Thoracic aorta (tissue), 2 donors: ENCODE measurements around the gene KIDINS220. TPM values are rescaled to one million over a fixed set of nuclear protein-coding genes. Genes with fewer than 3 reads are reported as not detected.

Experiments used
- ATAC-seq: fragments of 150-250 bp; one replicate; pipeline ENCODE4 v1.8.0; 2017; ENCODE audit warnings: low read depth; ENCODE audit not compliant: insufficient number of reproducible peaks, low FRiP score
- DNase-seq: peaks from one replicate; pipeline ENCODE4 v3.0.0-alpha.2; 2020; ENCODE audit warnings: low spot score
- H3K27ac ChIP-seq, 2 donors: fragments of 200-600 bp; sonication (generic); 1 replicate in 1 of 2; 2 replicates in 1 of 2; pipeline ENCODE4 v1.5.1; 2016; ENCODE audit warnings: mild to moderate bottlenecking in 2 of 2, moderate library complexity in 2 of 2
- H3K27me3 ChIP-seq: fragments of 200-600 bp; sonication (generic); replicated peaks from 2 replicates; pipeline ENCODE4 v1.6.0; 2016; ENCODE audit warnings: mild to moderate bottlenecking; ENCODE audit not compliant: insufficient read depth
- H3K36me3 ChIP-seq: fragments of 200-600 bp; sonication (generic); one replicate; pipeline ENCODE4 v1.5.1; 2016
- H3K4me1 ChIP-seq, 2 donors: fragments of 200-600 bp; sonication (generic); 1 replicate in 1 of 2; 2 replicates in 1 of 2; pipeline versions ENCODE4 v1.5.1 to v1.6.0; 2016; ENCODE audit warnings: low read depth in 2 of 2, mild to moderate bottlenecking in 1 of 2; ENCODE audit not compliant: control insufficient read depth in 1 of 2
- H3K4me3 ChIP-seq: fragments of 200-600 bp; sonication (generic); 2 replicates; pipeline ENCODE4 v1.5.1; 2016; ENCODE audit warnings: mild to moderate bottlenecking
- H3K9me3 ChIP-seq: fragments of 200-600 bp; sonication (generic); 2 replicates; pipeline ENCODE4 v1.5.1; 2016
- CTCF ChIP-seq: fragments of 200-600 bp; sonication (generic); IDR thresholded peaks from one replicate; pipeline ENCODE4 v1.5.1; 2019; ENCODE audit warnings: antibody characterized with exemption
- total RNA-seq, 2 donors: library from RNA; depleted of rRNA; stranded (reverse); fragments of >200 nt; gene quantifications; one replicate each; pipeline versions ENCODE4 v1.1.0 to v1.2.3, GENCODE V29; 2016

KIDINS220 gene
- total RNA-seq, 2 donors from 2014 or later = 107 to 113 TPM

- H3K4me3 ChIP-seq = no peak overlapping the region
- no peaks in the 10 kb centered on the region for H3K4me1 ChIP-seq
- no peaks in the 10 kb centered on the region for H3K9me3 ChIP-seq
- no peak overlapping the region for H3K27ac ChIP-seq
- no peak for TF ChIP-seq CTCF
- no peak for DNase-seq
- ATAC-seq = no peak
- no peaks in the 10 kb centered on the region for H3K27me3 ChIP-seq
- H3K36me3 ChIP-seq = peaks cover 27% of the 10 kb centered on the region
These were observed 40.4 kb downstream of the KIDINS220 start for GRCh38 chr2:8796878-8797550.

GRCh38 chr2:8796315-8796848 is 41.0 kb downstream of the KIDINS220 start:
- Histone ChIP-seq H3K4me3 (no peak overlapping the region), H3K27me3 (no peaks in the 10 kb centered on the region), H3K36me3 (peaks cover 27% of the 10 kb centered on the region), H3K27ac (no peak overlapping the region), H3K4me1 (no peaks in the 10 kb centered on the region), H3K9me3 (no peaks in the 10 kb centered on the region)
- DNase-seq = no peak
- TF ChIP-seq CTCF = no peak
- no peak for ATAC-seq

GRCh38 chr2:8794923-8795825 is 42.2 kb downstream of the KIDINS220 start:
- no peak for ATAC-seq
- no peak overlapping the region for H3K4me3 ChIP-seq
- no peak for DNase-seq
- H3K4me1 ChIP-seq = no peaks in the 10 kb centered on the region
- H3K27me3 ChIP-seq = no peaks in the 10 kb centered on the region
- no peak for TF ChIP-seq CTCF
- H3K9me3 ChIP-seq = no peaks in the 10 kb centered on the region
- H3K27ac ChIP-seq = no peak overlapping the region
- H3K36me3 ChIP-seq = peaks cover 34% of the 10 kb centered on the region

GRCh38 chr2:8790739-8791162 is 46.7 kb downstream of the KIDINS220 start:
- no peak overlapping the region for H3K27ac ChIP-seq
- ATAC-seq (no peak), DNase-seq (no peak)
- TF ChIP-seq CTCF = no peak
- no peak overlapping the region for H3K4me3 ChIP-seq
- no peaks in the 10 kb centered on the region for H3K4me1 ChIP-seq
- H3K27me3 ChIP-seq = no peaks in the 10 kb centered on the region
- peaks cover 46% of the 10 kb centered on the region for H3K36me3 ChIP-seq
- no peaks in the 10 kb centered on the region for H3K9me3 ChIP-seq

- Histone ChIP-seq H3K27ac (no peak overlapping the region), H3K4me3 (no peak overlapping the region), H3K4me1 (peaks cover 5 to 19% of the 10 kb centered on the region in 2 donors), H3K36me3 (peaks cover 41% of the 10 kb centered on the region), H3K27me3 (no peaks in the 10 kb centered on the region), H3K9me3 (no peaks in the 10 kb centered on the region)
- TF ChIP-seq CTCF = no peak
- DNase-seq (no peak), ATAC-seq (no peak)
These were observed 51.0 kb downstream of the KIDINS220 start for GRCh38 chr2:8786463-8786862.
